ENCODE measurements around the gene PAGE2.

GRCh38 chrX:55120761-55121358, 32.0 kb downstream of the PAGE2 start:
- TF ChIP-seq POLR2AphosphoS5 (IDR thresholded peaks at IDR 0.05), result no peak
- TF ChIP-seq CTCF (IDR thresholded peaks at IDR 0.05), result no peak
